Measurements from ENCODE around the gene CDK18. TPM values are rescaled to one million over a fixed set of nuclear protein-coding genes. Genes with fewer than 3 reads are reported as not detected.

Gene CDK18
- total and polyA plus RNA-seq, 2 donors = 1.8 to 5.4 TPM

- DNase-seq (ENCODE audit: low read depth in 6 of 9, low spot score in 9 of 9) = no peak
- no peak overlapping the region for H3K4me3 ChIP-seq (ENCODE audit: low read length in 2 of 2)
- H3K27ac ChIP-seq (ENCODE audit: low read depth in 1 of 2, low read length in 1 of 2) = no peak overlapping the region
- H3K27me3 ChIP-seq (ENCODE audit: control insufficient read depth in 2 of 2, insufficient read depth in 1 of 2, low read length in 1 of 2) = peaks cover 0 to 7% of the 10 kb centered on the region in 2 donors
- 94% methylated on average over 3 of the region's 3 CpGs for WGBS
- H3K36me3 ChIP-seq (ENCODE audit: control insufficient read depth in 2 of 2, insufficient read depth in 2 of 2, low read length in 1 of 2) = no peaks in the 10 kb centered on the region
- H3K9me3 ChIP-seq (ENCODE audit: control insufficient read depth in 2 of 2, insufficient read depth in 1 of 2, low read length in 1 of 2) = no peaks in the 10 kb centered on the region
- H3K4me1 ChIP-seq (ENCODE audit: control insufficient read depth in 2 of 2, insufficient read depth in 2 of 2, low read length in 2 of 2) = no peaks in the 10 kb centered on the region
These were observed 12.8 kb downstream of the CDK18 start for GRCh38 chr1:205517288-205517687.

DNA sequence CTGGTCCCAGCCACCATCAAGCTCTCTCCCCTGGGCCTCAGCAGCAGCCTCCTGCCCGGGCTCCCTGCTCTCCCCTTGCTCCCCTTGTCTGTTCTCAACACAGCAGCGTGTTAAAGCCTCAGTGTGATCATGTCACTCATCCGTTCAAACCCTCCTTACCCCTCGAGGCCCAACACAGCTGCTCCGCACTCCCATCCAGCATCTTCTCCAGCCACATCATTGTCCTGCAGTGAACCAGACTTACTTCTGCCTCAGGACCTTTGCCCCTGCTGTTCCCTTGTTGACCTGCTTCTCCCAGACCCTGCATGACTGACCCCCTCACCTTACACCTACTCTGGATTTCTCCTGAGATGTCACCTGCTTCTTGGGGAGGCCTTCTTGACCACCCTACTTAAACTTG is 13.3 kb downstream of the CDK18 start:
- Histone ChIP-seq H3K27ac (ENCODE audit: low read depth in 1 of 2, low read length in 1 of 2) (no peak overlapping the region), H3K27me3 (ENCODE audit: control insufficient read depth in 2 of 2, insufficient read depth in 1 of 2, low read length in 1 of 2) (peaks cover 0 to 7% of the 10 kb centered on the region in 2 donors), H3K4me1 (ENCODE audit: control insufficient read depth in 2 of 2, insufficient read depth in 2 of 2, low read length in 2 of 2) (no peaks in the 10 kb centered on the region), H3K36me3 (ENCODE audit: control insufficient read depth in 2 of 2, insufficient read depth in 2 of 2, low read length in 1 of 2) (no peaks in the 10 kb centered on the region), H3K9me3 (ENCODE audit: control insufficient read depth in 2 of 2, insufficient read depth in 1 of 2, low read length in 1 of 2) (no peaks in the 10 kb centered on the region), H3K4me3 (ENCODE audit: low read length in 2 of 2) (no peak overlapping the region)
- WGBS = 98% methylated on average over 5 of the region's 5 CpGs
- DNase-seq (ENCODE audit: low read depth in 6 of 9, low spot score in 9 of 9) = no peak

- DNase-seq (ENCODE audit: low read depth in 6 of 9, low spot score in 9 of 9) = no peak
- Histone ChIP-seq H3K36me3 (ENCODE audit: control insufficient read depth in 2 of 2, insufficient read depth in 2 of 2, low read length in 1 of 2) (no peaks in the 10 kb centered on the region), H3K4me1 (ENCODE audit: control insufficient read depth in 2 of 2, insufficient read depth in 2 of 2, low read length in 2 of 2) (no peaks in the 10 kb centered on the region), H3K4me3 (ENCODE audit: low read length in 2 of 2) (no peak overlapping the region), H3K27me3 (ENCODE audit: control insufficient read depth in 2 of 2, insufficient read depth in 1 of 2, low read length in 1 of 2) (peaks cover 0 to 7% of the 10 kb centered on the region in 2 donors), H3K27ac (ENCODE audit: low read depth in 1 of 2, low read length in 1 of 2) (no peak overlapping the region), H3K9me3 (ENCODE audit: control insufficient read depth in 2 of 2, insufficient read depth in 1 of 2, low read length in 1 of 2) (no peaks in the 10 kb centered on the region)
- WGBS = 92% methylated on average over 8 of the region's 8 CpGs
These were observed 14.4 kb downstream of the CDK18 start for GRCh38 chr1:205518661-205519540.

GRCh38 chr1:205519541-205520131 is 15.2 kb downstream of the CDK18 start:
- 79% methylated on average over 6 of the region's 6 CpGs for WGBS
- DNase-seq (ENCODE audit: low read depth in 6 of 9, low spot score in 9 of 9) = no peak
- H3K27me3 ChIP-seq (ENCODE audit: control insufficient read depth in 2 of 2, insufficient read depth in 1 of 2, low read length in 1 of 2) = peaks cover 0 to 7% of the 10 kb centered on the region in 2 donors
- H3K27ac ChIP-seq (ENCODE audit: low read depth in 1 of 2, low read length in 1 of 2) = no peak overlapping the region
- no peaks in the 10 kb centered on the region for H3K36me3 ChIP-seq (ENCODE audit: control insufficient read depth in 2 of 2, insufficient read depth in 2 of 2, low read length in 1 of 2)
- H3K4me3 ChIP-seq (ENCODE audit: low read length in 2 of 2) = no peak overlapping the region
- no peaks in the 10 kb centered on the region for H3K9me3 ChIP-seq (ENCODE audit: control insufficient read depth in 2 of 2, insufficient read depth in 1 of 2, low read length in 1 of 2)
- H3K4me1 ChIP-seq (ENCODE audit: control insufficient read depth in 2 of 2, insufficient read depth in 2 of 2, low read length in 2 of 2) = no peaks in the 10 kb centered on the region

DNA sequence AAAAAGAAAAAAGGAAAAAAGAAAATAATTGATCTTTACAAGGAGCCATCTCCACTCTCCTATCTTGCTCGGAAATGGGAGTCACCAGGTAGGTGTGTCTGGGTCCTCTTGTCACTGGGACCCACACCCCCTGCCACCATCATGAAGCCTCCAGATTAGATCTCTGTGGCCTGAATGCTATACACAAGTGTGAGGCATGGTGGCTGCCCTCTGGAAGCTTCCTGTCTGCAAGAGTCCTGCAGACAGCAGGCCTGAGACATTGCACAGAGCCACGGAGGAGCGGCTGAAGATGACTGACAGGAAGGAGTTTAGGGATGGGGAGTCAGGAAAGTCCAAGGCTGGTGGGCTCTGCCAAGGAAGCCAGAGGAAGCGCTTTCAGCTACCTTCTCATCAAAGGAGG is 16.2 kb downstream of the CDK18 start:
- 96% methylated on average over 4 of the region's 4 CpGs for WGBS
- Histone ChIP-seq H3K9me3 (ENCODE audit: control insufficient read depth in 2 of 2, insufficient read depth in 1 of 2, low read length in 1 of 2) (no peaks in the 10 kb centered on the region), H3K27me3 (ENCODE audit: control insufficient read depth in 2 of 2, insufficient read depth in 1 of 2, low read length in 1 of 2) (peaks cover 0 to 7% of the 10 kb centered on the region in 2 donors), H3K4me1 (ENCODE audit: control insufficient read depth in 2 of 2, insufficient read depth in 2 of 2, low read length in 2 of 2) (no peaks in the 10 kb centered on the region), H3K27ac (ENCODE audit: low read depth in 1 of 2, low read length in 1 of 2) (no peak overlapping the region), H3K36me3 (ENCODE audit: control insufficient read depth in 2 of 2, insufficient read depth in 2 of 2, low read length in 1 of 2) (no peaks in the 10 kb centered on the region), H3K4me3 (ENCODE audit: low read length in 2 of 2) (no peak overlapping the region)
- DNase-seq (ENCODE audit: low read depth in 6 of 9, low spot score in 9 of 9) = no peak

GRCh38 chr1:205521686-205522085 is 17.2 kb downstream of the CDK18 start:
- Histone ChIP-seq H3K9me3 (ENCODE audit: control insufficient read depth in 2 of 2, insufficient read depth in 1 of 2, low read length in 1 of 2) (no peaks in the 10 kb centered on the region), H3K4me1 (ENCODE audit: control insufficient read depth in 2 of 2, insufficient read depth in 2 of 2, low read length in 2 of 2) (no peaks in the 10 kb centered on the region), H3K27ac (ENCODE audit: low read depth in 1 of 2, low read length in 1 of 2) (no peak overlapping the region), H3K4me3 (ENCODE audit: low read length in 2 of 2) (no peak overlapping the region), H3K27me3 (ENCODE audit: control insufficient read depth in 2 of 2, insufficient read depth in 1 of 2, low read length in 1 of 2) (peaks cover 0 to 7% of the 10 kb centered on the region in 2 donors), H3K36me3 (ENCODE audit: control insufficient read depth in 2 of 2, insufficient read depth in 2 of 2, low read length in 1 of 2) (no peaks in the 10 kb centered on the region)
- DNase-seq (ENCODE audit: low read depth in 6 of 9, low spot score in 9 of 9) = no peak
- 84% methylated on average over 7 of the region's 7 CpGs for WGBS

DNA sequence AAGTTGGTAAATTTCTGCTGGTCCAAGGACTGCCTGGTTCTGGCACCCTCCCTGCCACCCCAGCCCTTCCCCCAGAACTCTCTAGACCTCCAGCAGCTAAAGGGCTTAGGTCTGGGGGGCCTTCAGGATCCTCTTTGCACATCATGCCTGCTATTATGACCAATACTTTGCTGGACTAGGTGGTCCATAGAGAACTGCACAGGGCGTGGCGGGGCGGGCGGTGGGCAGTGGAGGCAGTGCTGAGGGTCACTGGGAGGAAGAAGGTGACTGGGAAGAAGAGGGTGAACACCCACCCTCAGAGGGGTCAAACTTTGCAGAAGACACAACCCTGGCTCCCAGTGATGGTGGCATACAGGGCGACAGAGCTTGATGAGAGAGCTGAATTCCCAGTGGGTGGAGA is 18.2 kb downstream of the CDK18 start:
- Histone ChIP-seq H3K27ac (ENCODE audit: low read depth in 1 of 2, low read length in 1 of 2) (no peak overlapping the region), H3K36me3 (ENCODE audit: control insufficient read depth in 2 of 2, insufficient read depth in 2 of 2, low read length in 1 of 2) (no peaks in the 10 kb centered on the region), H3K4me1 (ENCODE audit: control insufficient read depth in 2 of 2, insufficient read depth in 2 of 2, low read length in 2 of 2) (no peaks in the 10 kb centered on the region), H3K27me3 (ENCODE audit: control insufficient read depth in 2 of 2, insufficient read depth in 1 of 2, low read length in 1 of 2) (peaks cover 0 to 7% of the 10 kb centered on the region in 2 donors), H3K9me3 (ENCODE audit: control insufficient read depth in 2 of 2, insufficient read depth in 1 of 2, low read length in 1 of 2) (no peaks in the 10 kb centered on the region), H3K4me3 (ENCODE audit: low read length in 2 of 2) (no peak overlapping the region)
- DNase-seq (ENCODE audit: low read depth in 6 of 9, low spot score in 9 of 9) = no peak
- WGBS = 99% methylated on average over 5 of the region's 5 CpGs

GRCh38 chr1:205523261-205523890 is 18.9 kb downstream of the CDK18 start:
- WGBS = 91% methylated on average over 16 of the region's 16 CpGs
- H3K9me3 ChIP-seq (ENCODE audit: control insufficient read depth in 2 of 2, insufficient read depth in 1 of 2, low read length in 1 of 2) = no peaks in the 10 kb centered on the region
- DNase-seq (ENCODE audit: low read depth in 6 of 9, low spot score in 9 of 9) = no peak

More at GRCh38 chr1:205523261-205523890, 18.9 kb downstream of the CDK18 start:
- Histone ChIP-seq H3K4me3 (ENCODE audit: low read length in 2 of 2) (no peak overlapping the region), H3K27me3 (ENCODE audit: control insufficient read depth in 2 of 2, insufficient read depth in 1 of 2, low read length in 1 of 2) (peaks cover 0 to 7% of the 10 kb centered on the region in 2 donors), H3K27ac (ENCODE audit: low read depth in 1 of 2, low read length in 1 of 2) (no peak overlapping the region), H3K36me3 (ENCODE audit: control insufficient read depth in 2 of 2, insufficient read depth in 2 of 2, low read length in 1 of 2) (no peaks in the 10 kb centered on the region), H3K4me1 (ENCODE audit: control insufficient read depth in 2 of 2, insufficient read depth in 2 of 2, low read length in 2 of 2) (no peaks in the 10 kb centered on the region)

All from thymus (tissue), 11 donors.